HG03060 (cell line): ENCODE data around the gene LOX.
A peak's percentile ranks its signal among the peaks of the same experiment; 100 is the strongest.
"Not testable (repeated sequence)": the region's sequence is repeated elsewhere in the genome, so short reads cannot be mapped to it uniquely, and the experiment has no call there.

Experiments used
- ATAC-seq: cut with Tn5 transposase; IDR thresholded peaks from one replicate; pipeline ENCODE4 v1.9.1; 2021; ENCODE audit warnings: low read depth, moderate number of reproducible peaks; ENCODE audit not compliant: unreplicated experiment

The LOX gene

GRCh38 chr5:122099060-122099790, 21.2 kb upstream of the LOX start:
- no peak for ATAC-seq

DNA sequence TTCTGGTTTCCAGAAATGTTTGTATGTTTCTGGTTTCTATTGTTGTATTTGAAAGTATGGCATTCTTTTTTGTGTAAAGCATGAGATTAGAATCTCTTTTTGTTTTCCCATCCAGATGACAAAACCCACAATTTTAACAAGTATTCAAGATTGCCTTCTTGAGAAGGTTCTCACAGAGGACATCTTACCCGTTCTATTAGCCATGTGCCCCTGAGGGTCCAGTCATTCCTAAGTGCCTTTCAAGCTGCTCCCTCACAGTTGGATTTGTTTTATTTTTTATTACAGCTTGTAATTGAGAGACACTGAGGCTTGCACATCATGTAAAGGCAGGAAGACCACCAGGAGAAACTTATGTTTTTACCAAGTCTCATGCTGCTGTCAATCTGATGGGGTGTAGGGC, 19.3 kb upstream of the LOX start:
- no peak for ATAC-seq

DNA sequence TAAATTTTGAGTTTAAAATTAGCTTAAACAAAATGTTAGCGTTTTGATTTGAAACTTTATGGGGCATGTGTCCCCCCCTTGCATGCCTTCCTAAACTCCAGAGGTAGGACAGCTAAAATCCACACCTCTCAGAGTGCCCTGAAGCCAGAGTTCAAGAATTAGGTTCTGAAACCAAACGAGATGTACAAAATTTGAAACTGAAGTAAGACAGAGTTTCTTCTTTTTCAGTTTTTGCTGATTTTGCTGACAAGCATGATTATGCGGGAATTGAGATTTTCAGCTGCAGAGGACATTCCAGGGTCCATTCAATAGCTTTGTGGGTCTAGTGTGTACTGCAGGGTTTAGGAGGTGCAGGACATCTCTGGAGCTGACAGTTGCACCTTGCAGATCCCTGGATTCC, 17.1 kb upstream of the LOX start:
- ATAC-seq: no peak

- not testable (repeated sequence) for ATAC-seq
Measured at GRCh38 chr5:122094251-122094650, 16.2 kb upstream of the LOX start.

- ATAC-seq: no peak
Measured at GRCh38 chr5:122093415-122094180, 15.5 kb upstream of the LOX start.

DNA sequence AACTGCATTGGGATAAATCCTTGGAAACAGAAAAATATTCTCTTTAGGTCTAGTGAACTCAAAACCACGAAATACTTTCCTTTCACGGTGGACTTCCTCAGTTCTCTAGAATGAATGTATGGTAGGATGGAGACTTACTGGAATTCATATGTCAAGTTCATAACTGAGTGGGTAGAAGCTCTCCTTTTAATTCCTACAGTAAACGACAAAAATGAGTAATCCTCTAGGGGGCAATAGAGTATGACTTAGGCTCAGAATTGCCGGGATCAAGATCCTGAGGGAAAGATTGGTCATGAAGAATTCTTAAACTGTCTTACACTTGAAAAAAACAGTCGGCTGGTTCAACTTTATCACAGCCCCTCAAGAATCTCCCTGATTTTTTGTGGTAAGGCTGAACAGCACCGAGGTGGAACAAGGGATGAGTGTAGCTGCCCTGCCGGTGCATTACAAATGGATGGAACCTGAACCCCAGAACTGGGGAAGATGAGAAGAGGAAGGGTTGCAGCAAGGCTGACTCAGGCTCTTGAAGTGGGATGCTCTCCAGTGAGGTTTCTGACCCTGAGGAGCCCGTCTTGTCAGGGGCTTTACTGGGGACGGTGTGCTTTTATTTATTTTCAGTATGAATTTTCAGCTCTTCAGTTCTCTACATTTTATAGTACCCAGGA, 14.0 kb upstream of the LOX start:
- ATAC-seq: no peak

- no peak for ATAC-seq
Measured at GRCh38 chr5:122089096-122090013, 11.3 kb upstream of the LOX start.

DNA sequence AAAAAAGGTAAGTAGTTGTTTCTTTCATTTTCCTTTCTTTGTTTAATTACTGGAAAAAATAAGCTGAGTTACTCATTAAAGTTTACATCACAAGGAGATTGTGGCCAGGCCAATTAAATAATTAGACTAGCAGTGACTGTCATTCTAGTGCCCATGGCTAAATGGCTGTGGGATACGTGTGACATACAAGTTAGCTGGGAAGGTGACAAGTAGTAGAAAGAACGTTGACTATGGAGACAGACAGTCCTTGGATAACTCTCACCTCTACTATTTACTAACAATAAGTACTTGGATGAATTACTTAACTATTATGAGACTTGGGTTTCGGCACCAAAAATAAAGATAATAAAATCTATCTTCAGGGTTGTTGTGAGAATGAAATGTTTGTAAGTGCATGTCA, 7.0 kb upstream of the LOX start:
- no peak for ATAC-seq

GRCh38 chr5:122083535-122083934, 5.5 kb upstream of the LOX start:
- ATAC-seq: no peak

DNA sequence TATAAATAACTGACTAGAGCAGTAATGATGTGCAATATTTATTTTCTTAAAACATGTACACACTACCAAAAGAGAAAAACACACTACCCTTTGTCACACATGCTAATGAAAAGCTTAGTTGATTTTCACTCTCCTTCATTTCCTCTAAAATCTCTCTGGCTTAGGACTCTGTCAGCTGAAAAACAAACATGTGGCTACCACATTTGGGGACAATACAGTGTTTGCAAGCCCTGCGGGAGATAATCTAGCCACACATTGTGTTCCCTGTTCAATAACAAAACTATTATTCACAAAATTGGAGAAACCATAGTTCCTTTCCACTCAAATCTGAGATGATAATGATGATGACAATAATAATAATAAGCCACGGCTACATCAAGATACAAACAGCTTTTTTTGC, 3.5 kb upstream of the LOX start:
- ATAC-seq: no peak

DNA sequence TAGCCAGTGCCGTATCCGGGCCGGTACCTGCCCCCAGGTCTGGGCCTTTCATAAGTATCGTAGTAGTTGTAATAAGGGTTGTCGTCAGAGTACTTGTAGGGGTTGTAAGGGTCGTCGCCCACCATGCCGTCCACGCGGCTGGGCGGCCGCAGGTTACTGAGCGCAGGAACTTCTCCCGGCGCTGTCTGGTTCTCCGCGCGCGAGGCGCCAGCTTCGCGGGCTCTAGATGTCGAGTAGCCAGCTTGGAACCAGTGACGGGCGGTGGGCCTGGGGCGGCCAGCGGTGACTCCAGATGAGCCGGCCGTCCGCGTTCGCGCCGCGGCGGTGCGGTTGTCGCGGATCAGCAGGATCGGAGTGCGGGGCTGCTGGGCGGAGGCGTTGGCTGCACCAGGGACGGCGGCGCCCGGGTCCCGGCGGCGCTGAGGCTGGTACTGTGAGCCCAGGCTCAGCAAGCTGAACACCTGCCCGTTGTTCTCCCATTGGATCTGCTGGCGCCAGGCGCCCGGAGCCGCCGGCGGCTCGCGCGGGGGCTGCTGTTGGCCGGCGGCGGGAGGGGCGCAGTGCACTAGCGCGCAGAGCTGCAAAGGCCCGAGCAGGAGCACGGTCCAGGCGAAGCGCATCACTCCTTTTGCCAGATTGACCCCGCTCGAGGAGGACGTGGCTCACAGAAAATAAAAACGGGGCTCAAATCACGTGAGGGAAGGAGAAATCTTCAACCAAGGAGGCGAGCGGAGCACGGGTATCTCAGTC, 518 bp downstream of the LOX start:
- no peak for ATAC-seq

DNA sequence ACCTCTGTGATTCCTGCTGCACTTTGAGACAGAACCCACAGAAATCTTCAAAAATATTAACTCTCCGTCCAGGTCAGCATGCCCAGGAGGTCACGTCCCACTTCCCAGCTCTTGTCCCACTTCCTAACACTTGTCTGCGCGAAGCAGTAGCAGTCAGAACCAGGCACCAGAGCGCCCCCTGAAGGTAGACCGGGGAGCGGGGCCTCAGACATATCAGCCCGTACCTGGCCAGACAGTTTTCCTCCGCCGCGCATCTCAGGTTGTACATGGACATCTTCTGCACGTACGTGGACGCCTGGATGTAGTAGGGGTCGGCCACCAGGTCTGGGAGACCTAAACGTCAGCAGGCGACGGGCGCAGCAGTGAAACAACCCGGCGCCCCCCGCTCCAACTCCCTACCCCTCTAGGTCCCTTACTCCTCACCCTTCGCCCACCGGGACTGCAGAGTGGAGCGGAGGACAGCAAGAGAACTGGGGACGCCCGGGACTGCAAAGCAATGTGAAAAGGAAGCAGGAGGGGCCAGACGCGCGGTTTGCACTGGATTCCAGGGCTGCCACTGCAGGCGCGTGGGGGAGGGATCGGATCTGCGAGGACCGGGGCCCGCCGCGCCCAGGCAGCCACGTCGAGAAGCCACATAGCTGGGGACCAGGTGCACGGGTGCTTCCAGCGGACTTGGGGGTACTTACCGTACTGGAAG, 1.2 kb downstream of the LOX start:
- ATAC-seq: no peak

DNA sequence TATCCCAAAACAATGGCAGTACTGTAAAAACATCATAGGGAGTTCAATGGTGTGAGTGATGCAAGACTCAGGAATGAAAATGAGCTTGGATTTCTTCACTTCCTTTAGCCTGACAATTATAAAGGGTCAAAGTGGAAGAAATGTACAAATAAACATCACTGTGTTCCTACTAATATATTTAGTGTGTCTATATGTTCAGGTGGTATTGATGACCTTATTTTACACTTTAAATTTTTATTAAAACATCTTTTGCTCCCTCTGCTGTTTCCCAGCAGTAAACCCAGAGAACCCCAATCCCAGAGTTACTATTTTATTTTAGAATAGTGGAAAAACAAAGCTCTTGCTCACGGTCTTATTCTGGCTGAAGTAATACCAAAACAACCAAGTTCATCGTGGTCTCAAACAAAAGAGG, 2.0 kb downstream of the LOX start:
- ATAC-seq: no peak

DNA sequence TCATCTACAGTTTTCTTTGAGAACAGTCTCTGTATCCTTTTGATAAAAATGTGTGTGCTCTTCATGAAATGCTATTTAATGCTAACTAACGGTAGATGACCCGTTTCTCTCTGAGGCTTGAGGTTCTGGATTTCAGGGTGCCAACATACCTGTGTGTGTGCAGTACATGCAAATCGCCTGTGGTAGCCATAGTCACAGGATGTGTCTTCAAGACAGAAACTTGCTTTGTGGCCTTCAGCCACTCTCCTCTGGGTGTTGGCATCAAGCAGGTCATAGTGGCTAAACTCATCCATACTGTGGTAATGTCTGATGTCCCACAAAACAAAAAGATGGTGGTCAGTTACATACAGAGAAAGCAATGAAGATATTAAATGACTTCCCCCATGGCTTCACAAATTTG, 4.2 kb downstream of the LOX start:
- peak; percentile 33 for ATAC-seq

DNA sequence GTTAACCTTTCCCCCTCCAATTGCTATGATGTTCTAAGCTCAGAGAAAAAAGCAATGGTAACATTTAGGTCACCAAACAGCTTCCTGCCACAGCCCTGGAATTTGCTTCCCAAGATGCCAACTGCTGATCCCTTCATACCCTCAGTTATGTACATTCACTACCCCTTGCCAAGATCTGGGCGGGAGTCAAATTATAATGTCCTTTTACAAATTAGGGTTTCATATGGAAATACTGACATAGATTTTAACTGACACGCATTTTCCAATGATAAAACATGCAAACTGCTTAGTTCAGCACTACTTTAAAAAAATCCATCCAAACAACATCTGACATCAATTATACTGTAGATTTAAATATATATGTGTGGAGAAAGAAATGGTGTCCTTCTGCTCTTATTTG, 5.0 kb downstream of the LOX start:
- no peak for ATAC-seq

- no peak for ATAC-seq
Measured at GRCh38 chr5:122067390-122067789, 10.7 kb downstream of the LOX start.

GRCh38 chr5:122064992-122065391, 13.1 kb downstream of the LOX start:
- no peak for ATAC-seq

- ATAC-seq: no peak
Measured at GRCh38 chr5:122063836-122064235, 14.2 kb downstream of the LOX start.

GRCh38 chr5:122062205-122062604, 15.9 kb downstream of the LOX start:
- ATAC-seq: no peak
